Measurements from ENCODE around the gene FUNDC2.

FUNDC2 gene

DNA sequence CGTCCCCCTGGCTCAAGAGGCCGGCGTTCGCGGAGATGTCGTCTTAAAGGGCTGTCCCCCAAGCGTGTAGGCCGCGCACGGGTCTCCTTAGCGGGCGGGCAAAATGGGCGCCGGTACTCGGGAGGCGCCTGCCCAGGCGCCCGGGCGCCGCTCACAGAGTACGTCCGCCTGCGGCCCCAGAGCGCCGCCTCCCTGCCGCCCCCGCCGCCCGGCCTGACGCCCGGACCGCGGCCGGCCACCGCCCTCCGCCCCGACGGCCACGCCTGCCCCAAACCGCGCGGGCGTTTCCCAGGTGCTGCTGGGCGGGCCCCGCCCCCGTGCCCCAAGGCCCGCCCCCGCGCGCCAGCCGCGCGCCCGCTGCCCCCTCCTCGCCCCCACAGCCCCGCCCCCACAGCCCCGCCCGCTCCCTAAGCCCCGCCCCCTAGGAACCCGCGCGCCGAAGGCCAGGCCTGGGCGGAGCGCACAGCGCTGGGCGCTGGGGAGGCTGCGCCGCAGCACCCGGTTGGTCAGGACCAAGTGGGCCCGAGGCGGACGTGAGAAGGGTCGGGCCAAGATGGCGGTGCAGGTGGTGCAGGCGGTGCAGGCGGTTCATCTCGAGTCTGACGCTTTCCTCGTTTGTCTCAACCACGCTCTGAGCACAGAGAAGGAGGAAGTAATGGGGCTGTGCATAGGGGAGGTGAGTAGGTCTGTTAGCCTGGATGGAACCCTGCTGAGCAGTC is 44.5 kb downstream of the FUNDC2 start, which contains the start of the genes BRCC3, CMC4 and MTCP1:
Gene BRCC3 (plus strand): TSS at position 534 of the 719 bp plus-strand sequence. CDS start 20 bp downstream, at position 554.
Gene CMC4 (minus strand): TSS at position 162 of the 719 bp plus-strand sequence. CDS start 7,113 bp downstream, outside the sequence.
Gene MTCP1 (minus strand): TSS at position 162 of the 719 bp plus-strand sequence. CDS start 5,126 bp downstream, outside the sequence.
- DNase-seq = peak; percentile 94

DNA sequence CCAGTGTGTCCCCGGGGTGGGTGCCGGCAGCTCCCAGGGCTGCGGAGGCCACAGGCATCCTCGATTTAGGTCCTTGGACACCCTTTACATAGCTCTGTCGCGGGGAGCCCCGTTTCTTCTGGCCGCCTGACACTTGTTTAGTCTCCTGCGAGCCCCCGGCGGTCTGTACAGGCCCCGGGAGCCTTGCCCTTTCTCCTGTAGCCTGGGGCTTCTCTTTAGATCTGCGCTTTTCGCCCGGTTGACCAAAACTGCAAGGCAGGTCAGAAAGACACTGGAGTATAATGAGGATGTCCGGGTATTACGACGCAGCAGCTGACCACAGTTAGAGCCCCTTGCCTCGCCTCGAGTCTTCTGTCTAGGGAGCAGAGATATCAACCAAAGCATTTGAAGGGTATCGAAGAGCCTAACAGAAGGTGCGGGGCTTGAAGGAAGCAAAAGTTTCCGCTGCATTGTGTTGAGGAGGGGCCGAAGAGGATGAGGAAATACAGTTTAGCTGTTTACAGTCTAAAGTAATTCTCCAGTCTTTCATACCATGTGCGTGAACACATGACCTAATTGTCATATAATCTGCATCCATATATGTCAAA is 45.1 kb downstream of the FUNDC2 start:
- no peak for DNase-seq

DNA sequence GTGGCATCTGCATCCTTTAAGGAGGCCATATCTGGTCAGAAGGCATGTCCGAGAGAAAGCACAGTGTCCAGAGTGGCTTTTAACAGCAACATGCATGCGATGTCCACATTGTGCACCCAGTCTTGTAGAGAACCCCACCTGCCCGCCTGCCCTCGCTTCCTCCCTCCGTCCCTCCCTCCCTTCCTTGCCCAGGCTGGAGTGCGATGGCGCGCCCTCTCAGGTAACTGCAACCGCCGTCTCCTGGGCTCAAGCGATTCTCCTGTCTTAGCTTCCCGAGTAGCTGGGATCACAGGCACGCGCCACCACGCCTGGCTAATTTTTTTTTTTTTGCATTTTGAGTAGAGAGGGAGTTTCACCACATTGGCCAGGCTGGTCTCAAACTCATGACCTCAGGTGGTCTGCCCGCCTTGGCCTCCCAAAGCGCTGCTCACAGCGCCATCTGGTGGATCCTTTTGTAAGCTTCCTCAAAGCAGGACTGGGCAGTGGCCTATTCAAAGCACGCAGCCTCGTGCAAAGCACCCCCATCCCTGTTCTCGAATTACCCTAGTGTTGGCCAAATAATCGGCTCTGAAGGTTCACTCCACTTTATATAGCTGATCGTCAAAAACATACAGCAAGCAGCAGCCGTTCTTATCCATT is 59.7 kb downstream of the FUNDC2 start:
- DNase-seq = no peak

DNA sequence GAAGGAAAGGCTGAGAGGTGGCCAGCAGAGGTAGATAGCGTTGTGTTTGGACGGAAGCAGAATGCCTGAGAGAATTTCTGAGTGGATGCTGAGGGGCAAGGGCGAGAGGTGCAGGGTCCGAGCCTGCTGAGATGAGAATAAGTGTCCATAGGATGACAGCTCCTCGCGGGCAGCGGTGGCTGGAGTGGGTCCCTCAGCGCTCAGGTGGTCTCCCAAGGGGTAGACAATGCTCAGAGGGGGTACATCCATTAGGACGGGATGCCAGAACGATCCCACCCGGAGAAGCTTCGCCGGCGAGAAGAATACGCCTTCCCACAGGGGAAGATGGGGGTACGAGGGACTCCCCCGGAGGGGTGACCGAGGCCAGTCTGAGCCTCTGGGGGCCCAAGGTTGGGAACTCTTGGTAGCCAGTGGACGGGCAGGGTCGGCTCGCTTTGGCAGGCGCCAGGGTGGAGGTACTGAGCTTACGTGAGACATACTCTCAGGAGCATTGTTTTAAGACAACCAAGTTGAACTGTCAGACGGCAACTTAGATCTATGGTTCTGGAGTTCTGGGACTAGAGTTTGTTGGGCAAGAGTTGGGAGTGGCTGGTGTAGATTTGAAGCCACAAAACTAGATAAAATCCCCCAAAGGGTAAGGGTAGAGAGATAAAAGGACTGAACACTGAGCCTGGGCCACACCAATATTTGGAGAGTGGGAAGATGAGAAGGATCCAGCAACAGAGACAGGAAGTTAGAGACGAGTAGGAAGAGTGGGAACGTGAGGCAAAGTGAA is 60.5 kb downstream of the FUNDC2 start:
- DNase-seq = no peak

DNA sequence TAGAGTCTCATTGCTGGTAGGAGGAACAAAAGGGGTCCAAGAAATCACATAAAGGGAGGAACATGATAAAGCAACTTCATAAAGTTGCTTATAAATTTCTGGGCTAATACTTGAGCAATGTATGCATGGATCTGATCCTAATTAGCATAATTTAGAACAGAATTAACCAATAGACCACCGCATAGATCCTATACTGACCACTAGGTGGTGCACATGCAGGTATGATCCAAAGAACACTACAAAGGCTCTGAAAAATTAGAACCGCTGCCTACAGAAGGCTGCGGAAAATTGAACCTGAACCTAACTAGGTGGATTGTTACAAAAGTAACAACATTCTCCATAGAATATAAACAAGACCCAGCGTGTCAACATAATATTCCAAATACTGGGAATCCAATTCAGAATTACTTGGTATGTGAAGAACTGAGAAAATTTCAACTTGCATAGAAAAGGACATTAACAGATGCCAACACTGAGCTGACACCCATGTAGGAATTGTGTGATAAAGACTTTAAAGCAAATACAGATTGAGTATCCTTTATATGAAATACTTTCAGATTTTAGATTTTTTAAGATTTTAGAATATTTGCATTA is 67.9 kb downstream of the FUNDC2 start:
- DNase-seq = peak; percentile 40

DNA sequence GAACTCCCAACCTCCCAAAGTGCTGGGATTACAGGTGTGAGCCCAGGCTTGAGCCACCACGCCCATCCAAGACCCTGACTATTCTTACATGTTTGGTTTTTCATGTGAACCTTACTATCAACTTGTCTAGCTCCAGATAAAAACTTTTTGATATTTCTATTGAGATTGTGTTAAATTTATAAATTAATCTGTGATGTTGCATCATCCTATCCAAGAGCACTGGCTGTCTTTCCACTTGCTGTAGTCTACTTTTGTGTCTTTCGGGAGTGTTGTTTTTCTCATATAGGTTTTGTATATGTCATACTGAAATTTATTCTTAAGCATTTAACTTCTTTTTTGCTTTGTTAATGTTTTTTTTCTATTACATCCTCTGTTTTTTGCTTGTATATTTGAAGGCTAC is 79.3 kb downstream of the FUNDC2 start:
- DNase-seq = no peak

DNA sequence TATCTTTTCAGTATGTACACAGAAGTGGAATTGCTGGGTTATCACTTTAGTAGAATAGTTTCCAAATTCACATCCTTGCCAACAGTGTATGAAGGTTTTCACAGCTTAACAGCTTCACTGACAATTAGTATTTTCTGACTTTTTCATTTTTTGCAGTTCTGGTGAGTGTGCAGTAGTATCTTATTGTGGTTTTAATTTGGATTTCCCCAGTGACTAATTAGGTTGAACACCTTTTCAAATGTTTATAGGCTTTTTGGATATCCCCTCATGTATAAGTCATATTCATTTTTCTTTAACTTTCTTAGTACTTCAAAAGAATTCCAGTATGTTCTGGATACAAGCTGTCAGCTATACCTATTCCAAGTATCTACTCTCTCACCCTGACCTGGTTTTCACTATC is 81.8 kb downstream of the FUNDC2 start:
- DNase-seq = no peak
